Testis (tissue), 3 donors: ENCODE data around the gene TMEM208. TPM values are rescaled to one million over a fixed set of nuclear protein-coding genes. Genes with fewer than 3 reads are reported as not detected.

Source experiments
- DNase-seq: peaks from one replicate; pipeline ENCODE4 v3.0.0-alpha.2; 2019
- H3K27ac ChIP-seq, 2 donors: fragments of 200-600 bp; sonication (generic); one replicate each; pipeline ENCODE4 v1.5.1; 2019
- H3K27me3 ChIP-seq: fragments of 200-600 bp; sonication (generic); one replicate; pipeline ENCODE4 v1.5.1; 2019
- H3K36me3 ChIP-seq: fragments of 200-600 bp; sonication (generic); one replicate; pipeline ENCODE4 v1.5.1; 2017; ENCODE audit warnings: low read depth; ENCODE audit errors: missing control alignments
- H3K4me1 ChIP-seq: fragments of 200-600 bp; sonication (generic); one replicate; pipeline ENCODE4 v1.5.1; 2019
- H3K4me3 ChIP-seq, 2 donors: fragments of 200-600 bp; sonication (generic); one replicate each; pipeline ENCODE4 v1.5.1; 2017 to 2019
- H3K9me3 ChIP-seq: fragments of 200-600 bp; sonication (generic); one replicate; pipeline ENCODE4 v1.5.1; 2017
- POLR2A ChIP-seq: fragments of 450-650 bp; IDR thresholded peaks from one replicate; pipeline ENCODE4 v1.6.1; 2017; ENCODE audit warnings: antibody characterized with exemption, mild to moderate bottlenecking, moderate library complexity
- WGBS, 2 donors: methylation state at CpG; one replicate each; pipeline ENCODE4 v1.1.5; 2018; 5-methylcytosine and 5-hydroxymethylcytosine counted together
- intact Hi-C: fragments of 100-400 bp; cut with DNase I; formaldehyde crosslinking; loops from one replicate; pipeline ENCODE4 v1.15.1; 2023; ENCODE audit warnings: low total_unique reads
- polyA plus RNA-seq: library from polyadenylated mRNA; stranded (reverse); fragments of 350-450 nt; fragmentation: Illumina TruSeq; extraction: RNeasy Lipid Tissue Mini Kit (QIAGEN cat#74804); gene quantifications from one replicate; pipeline ENCODE4 v1.2.3, GENCODE V29; 2014; ENCODE audit warnings: low read depth, low replicate concordance; ENCODE audit not compliant: insufficient read depth
- total RNA-seq, 2 donors: library from RNA; depleted of rRNA; stranded (reverse); fragments of >200 nt; gene quantifications; one replicate each; pipeline ENCODE4 v1.2.3, GENCODE V29; 2016
- TF ChIP-seq, protein P1 (sequence below), 3 experiments: fragments of 450-650 bp in 2 of 3; fragments of 200-600 bp in 1 of 3; sonication (generic) in 1 of 3; IDR thresholded peaks; one replicate each; pipeline ENCODE4 v1.5.1; 2016 to 2019; ENCODE audit warnings: antibody characterized with exemption in 3 of 3, mild to moderate bottlenecking in 2 of 3, moderate library complexity in 1 of 3

The TMEM208 gene
- total and polyA plus RNA-seq, 3 donors from 2014 or later = 55.6 to 66.8 (median 57.4) TPM

DNA sequence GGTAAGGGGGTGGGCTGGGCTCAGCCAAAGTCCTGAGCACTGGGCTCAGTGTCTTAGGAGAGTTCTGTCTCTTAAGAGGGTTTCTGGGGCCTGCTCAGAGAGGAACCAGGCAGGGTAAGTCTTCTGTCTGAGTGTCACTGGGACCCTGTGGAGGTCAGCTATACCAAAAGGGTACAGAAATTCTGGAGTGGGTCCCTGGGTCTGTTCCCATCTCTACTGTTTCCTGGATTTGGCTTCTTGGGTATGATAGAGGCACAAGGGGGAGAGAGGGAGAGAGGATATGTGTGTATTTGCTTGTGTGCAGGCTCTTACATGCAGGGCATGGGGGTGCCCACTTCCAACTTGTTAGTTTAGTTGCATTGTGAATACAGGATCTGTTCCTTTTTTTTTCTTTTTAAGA lies 33.4 kb upstream of the TMEM208 start:
- Histone ChIP-seq H3K4me3 (no peak overlapping the region), H3K27ac (no peak overlapping the region), H3K36me3 (no peaks in the 10 kb centered on the region), H3K9me3 (no peaks in the 10 kb centered on the region), H3K27me3 (no peaks in the 10 kb centered on the region), H3K4me1 (peaks cover 39% of the 10 kb centered on the region)
- intact Hi-C loops = no loop called here
- no peak for DNase-seq
- no peak for TF ChIP-seq POLR2A
- TF ChIP-seq, protein P1, sequence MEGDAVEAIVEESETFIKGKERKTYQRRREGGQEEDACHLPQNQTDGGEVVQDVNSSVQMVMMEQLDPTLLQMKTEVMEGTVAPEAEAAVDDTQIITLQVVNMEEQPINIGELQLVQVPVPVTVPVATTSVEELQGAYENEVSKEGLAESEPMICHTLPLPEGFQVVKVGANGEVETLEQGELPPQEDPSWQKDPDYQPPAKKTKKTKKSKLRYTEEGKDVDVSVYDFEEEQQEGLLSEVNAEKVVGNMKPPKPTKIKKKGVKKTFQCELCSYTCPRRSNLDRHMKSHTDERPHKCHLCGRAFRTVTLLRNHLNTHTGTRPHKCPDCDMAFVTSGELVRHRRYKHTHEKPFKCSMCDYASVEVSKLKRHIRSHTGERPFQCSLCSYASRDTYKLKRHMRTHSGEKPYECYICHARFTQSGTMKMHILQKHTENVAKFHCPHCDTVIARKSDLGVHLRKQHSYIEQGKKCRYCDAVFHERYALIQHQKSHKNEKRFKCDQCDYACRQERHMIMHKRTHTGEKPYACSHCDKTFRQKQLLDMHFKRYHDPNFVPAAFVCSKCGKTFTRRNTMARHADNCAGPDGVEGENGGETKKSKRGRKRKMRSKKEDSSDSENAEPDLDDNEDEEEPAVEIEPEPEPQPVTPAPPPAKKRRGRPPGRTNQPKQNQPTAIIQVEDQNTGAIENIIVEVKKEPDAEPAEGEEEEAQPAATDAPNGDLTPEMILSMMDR (IDR thresholded peaks at IDR 0.05) = no peak

DNA sequence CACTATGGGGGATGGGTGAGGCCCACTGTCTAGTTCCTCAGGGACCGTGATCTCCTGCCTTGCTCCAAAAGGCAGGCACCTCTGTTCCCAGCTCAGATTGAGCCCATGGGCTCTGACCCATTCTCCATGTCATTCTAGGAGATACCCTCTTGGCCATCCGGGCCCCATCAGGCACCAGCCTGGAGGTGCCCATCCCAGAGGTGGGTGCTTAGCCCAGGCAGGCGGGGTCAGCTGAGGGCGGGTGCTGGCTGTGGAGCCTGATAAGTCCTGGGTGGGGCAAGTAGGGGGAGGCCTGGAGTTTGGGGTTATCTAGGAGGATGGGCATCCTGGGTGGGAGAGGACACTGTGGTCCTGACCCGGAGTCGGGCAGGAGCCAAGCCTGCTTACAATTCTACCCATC lies 32.7 kb upstream of the TMEM208 start:
- no peak overlapping the region for H3K27ac ChIP-seq
- H3K4me1 ChIP-seq = peaks cover 46% of the 10 kb centered on the region
- no peaks in the 10 kb centered on the region for H3K9me3 ChIP-seq
- no peak for DNase-seq
- H3K27me3 ChIP-seq = no peaks in the 10 kb centered on the region
- TF ChIP-seq, protein P1 (IDR thresholded peaks at IDR 0.05) = no peak
- TF ChIP-seq POLR2A = no peak
- intact Hi-C loops = no loop called here
- 93 to 95% methylated on average over 3 to 6 of the region's 6 CpGs for WGBS, 2 donors
- H3K36me3 ChIP-seq = no peaks in the 10 kb centered on the region
- no peak overlapping the region for H3K4me3 ChIP-seq

DNA sequence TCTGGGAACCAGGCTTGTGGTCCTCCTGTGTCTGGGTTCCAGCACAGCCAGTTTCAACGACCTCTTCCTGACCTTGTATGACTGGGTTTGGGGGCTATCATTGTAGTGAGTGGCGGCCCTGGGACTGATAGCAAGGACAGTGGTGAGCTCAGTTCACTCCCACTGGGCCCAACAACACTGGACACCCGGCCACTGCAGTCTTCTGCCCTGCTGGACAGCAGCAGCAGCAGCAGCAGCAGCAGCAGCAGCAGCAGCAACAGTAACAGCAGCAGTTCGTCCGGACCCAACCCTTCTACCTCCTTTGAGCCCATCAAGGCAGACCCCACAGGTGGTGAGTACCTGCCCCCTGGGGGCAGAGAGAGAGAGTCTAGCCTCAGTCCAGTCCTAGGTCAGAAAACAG lies 31.3 kb upstream of the TMEM208 start:
- Histone ChIP-seq H3K4me3 (no peak overlapping the region), H3K27me3 (no peaks in the 10 kb centered on the region), H3K4me1 (peaks cover 43% of the 10 kb centered on the region), H3K9me3 (no peaks in the 10 kb centered on the region), H3K36me3 (no peaks in the 10 kb centered on the region), H3K27ac (no peak overlapping the region)
- no peak for DNase-seq
- 73% methylated on average over 4 to 5 of the region's 5 CpGs for WGBS, 2 donors
- TF ChIP-seq, protein P1 (IDR thresholded peaks at IDR 0.05) = no peak
- TF ChIP-seq POLR2A = no peak
- intact Hi-C loops = no loop called here

DNA sequence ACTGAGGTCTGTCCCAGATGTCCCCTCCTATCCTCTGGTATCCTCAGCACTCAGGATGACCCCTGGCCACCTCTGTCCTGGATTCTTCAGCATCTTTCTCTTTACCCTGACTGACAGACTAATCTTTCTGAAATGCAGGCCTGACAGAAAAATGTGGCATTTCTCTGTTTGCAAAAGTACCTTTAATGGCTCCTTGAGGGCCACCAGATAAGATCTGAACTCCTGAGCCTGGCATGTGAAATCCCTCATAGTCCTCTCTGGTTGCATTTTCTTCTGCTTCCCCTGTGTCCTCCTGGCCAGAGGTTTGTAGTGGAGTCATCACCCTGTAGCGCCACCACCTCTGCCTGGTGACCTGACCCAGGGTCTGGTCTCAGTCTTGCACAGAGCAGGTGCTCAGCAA lies 30.0 kb upstream of the TMEM208 start:
- no peak for DNase-seq
- no peak overlapping the region for H3K4me3 ChIP-seq
- H3K4me1 ChIP-seq = peaks cover 34% of the 10 kb centered on the region
- no peaks in the 10 kb centered on the region for H3K27me3 ChIP-seq
- 100% methylated on average over 1 of the region's 1 CpG for WGBS, 2 donors
- H3K27ac ChIP-seq = no peak overlapping the region
- TF ChIP-seq, protein P1 (IDR thresholded peaks at IDR 0.05) = no peak
- TF ChIP-seq POLR2A = no peak
- H3K9me3 ChIP-seq = no peaks in the 10 kb centered on the region
- no peaks in the 10 kb centered on the region for H3K36me3 ChIP-seq
- intact Hi-C loops = no loop called here

DNA sequence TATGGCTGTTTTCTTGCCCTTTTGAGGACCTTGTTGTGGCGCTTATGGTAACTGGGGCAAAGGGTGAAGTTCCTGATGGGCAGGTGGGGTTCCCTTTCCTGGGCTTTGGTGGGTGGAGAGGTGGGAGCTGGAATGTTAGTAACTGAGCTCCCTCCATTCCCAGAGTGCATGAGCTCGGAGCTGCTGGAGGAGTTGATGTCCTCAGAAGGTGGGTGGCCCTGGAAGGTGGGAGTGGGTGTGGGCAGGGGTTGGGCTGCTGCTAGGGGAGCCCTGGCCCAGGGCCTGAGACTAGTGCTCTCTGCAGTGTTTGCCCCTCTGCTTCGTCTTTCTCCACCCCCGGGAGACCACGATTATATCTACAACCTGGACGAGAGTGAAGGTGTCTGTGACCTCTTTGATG lies 29.2 kb upstream of the TMEM208 start:
- Histone ChIP-seq H3K4me3 (no peak overlapping the region), H3K36me3 (no peaks in the 10 kb centered on the region), H3K27me3 (no peaks in the 10 kb centered on the region), H3K9me3 (no peaks in the 10 kb centered on the region), H3K4me1 (peaks cover 31% of the 10 kb centered on the region), H3K27ac (no peak overlapping the region)
- TF ChIP-seq POLR2A = no peak
- TF ChIP-seq, protein P1 (IDR thresholded peaks at IDR 0.05) = no peak
- no peak for DNase-seq
- 76 to 77% methylated on average over 6 of the region's 6 CpGs for WGBS, 2 donors
- intact Hi-C loops = no loop called here
